Measurements from ENCODE around the gene HTRA3. TPM values are rescaled to one million over a fixed set of nuclear protein-coding genes. Genes with fewer than 3 reads are reported as not detected.

The HTRA3 gene
- total RNA-seq, 1 donor from 2014 or later, result 1.6 TPM

DNA sequence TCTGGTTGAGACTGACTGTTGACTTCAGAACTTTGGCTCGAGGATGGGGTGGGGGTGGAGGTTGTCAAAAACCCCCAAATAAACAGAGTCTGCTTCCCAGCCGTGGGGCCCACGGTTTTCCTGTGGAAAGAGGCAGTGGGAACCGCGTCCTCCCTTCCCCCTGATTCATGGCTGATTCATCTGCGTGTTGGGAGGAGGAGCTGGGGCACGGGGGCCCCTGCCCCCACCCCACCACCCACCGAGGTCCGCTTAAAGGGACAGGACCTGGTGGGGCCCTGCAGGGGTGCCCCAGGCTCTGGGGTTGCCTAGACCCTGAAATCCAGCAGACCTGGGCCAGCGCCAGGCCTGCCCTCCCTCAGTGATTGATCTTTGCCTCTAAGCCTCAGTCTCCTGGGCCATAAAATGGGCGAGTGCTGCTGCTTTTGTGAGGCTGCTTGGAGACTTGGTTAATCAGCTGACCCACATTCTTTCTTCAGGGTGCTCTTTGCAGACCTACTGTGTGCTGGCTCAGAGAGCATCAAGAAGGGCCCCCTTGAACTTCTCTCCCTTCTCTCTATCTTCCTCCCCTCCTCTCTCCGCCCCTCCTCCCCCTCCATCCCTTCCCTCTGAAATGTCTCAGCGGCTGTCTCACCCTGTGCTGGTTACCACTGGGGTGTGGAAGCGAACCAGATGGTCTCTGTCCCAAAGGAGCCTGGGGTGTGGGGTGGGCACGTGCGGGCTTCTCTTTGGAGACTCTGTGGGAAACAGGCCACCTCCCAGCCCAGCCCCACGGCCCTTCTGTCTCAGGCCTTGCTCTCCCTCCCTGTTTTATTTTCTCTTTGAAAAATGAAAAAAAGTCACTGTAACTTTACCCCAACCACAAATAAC lies 9.1 kb downstream of the HTRA3 start:
- Histone ChIP-seq H3K9ac (no peak overlapping the region), H3F3A (ENCODE audit: low read depth) (peaks cover 7% of the 10 kb centered on the region), H3K4me2 (no peak overlapping the region), H3K27me3 (no peaks in the 10 kb centered on the region), H4K20me1 (ENCODE audit: low read depth) (no peaks in the 10 kb centered on the region), H2AFZ (replicated peaks) (no peak overlapping the region), H3K36me3 (no peaks in the 10 kb centered on the region), H3K4me1 (peaks cover 12% of the 10 kb centered on the region), H3K27ac (no peak overlapping the region), H3K4me3 (no peak overlapping the region), H3K79me2 (ENCODE audit: low read depth) (no peaks in the 10 kb centered on the region), H3K9me3 (ENCODE audit: low read depth) (no peaks in the 10 kb centered on the region)
- Mint-ChIP-seq H3K9me3 (no peaks in the 10 kb centered on the region), H3K36me3 (no peaks in the 10 kb centered on the region), H3K27ac (no peak overlapping the region), H3K4me3 (no peak overlapping the region), H3K27me3 (ENCODE audit: insufficient read depth, low read depth) (peaks cover 12% of the 10 kb centered on the region), H3K4me1 (peaks cover 41% of the 10 kb centered on the region)
- TF ChIP-seq CTCF (IDR thresholded peaks at IDR 0.05) (no peak), EZH2phosphoT487 (IDR thresholded peaks at IDR 0.05) (no peak), EZH2 (IDR thresholded peaks at IDR 0.05) (no peak)
- no peak for DNase-seq (ENCODE audit: low spot score)

DNA sequence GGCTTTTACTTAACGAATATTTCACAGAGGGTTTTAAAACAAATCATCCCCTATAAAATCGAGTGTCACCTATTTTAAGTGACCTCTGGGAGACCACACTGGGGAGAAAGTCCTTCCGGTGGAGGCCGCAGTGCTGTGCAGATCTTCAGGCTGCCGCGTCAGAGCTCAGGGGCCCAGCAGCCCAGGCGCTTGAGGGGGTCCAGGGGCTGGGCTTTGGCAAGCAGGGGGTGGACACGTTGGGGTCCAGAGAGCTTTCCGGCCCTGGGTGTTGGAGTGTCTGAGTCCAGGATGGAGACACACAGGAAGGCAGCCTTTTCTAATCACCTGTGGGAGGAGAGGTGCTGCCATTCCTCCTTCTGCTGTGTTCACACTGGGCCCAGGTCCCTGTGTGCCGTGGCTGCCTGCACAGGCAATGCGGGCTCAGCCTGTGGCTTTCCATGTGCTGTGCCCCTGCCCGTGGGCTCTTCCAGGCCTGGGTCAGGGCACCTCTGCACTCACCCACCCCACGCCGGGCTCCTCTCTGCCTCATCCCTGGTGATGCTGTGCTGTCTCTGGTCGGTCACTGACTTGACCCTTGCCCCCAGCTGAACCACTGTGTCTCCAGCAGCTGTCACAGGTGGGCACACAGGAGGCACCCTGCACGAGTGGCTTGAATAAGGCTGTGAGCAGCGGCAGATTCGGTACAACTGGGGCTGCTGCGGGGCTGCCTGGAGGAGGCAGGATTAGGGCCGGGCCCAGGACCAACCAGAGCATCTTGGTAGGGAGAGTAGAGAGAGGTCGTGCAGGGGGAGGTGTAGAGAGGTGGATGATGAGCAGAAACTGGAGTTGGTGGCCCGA lies 10.0 kb downstream of the HTRA3 start:
- H3K36me3 Mint-ChIP-seq, result no peaks in the 10 kb centered on the region
- Histone ChIP-seq H3K9ac (no peak overlapping the region), H3K4me1 (peaks cover 6% of the 10 kb centered on the region), H3K4me3 (no peak overlapping the region), H3K27me3 (no peaks in the 10 kb centered on the region), H4K20me1 (ENCODE audit: low read depth) (no peaks in the 10 kb centered on the region), H2AFZ (replicated peaks) (no peak overlapping the region), H3F3A (ENCODE audit: low read depth) (peaks cover 2% of the 10 kb centered on the region), H3K79me2 (ENCODE audit: low read depth) (no peaks in the 10 kb centered on the region), H3K4me2 (no peak overlapping the region), H3K36me3 (no peaks in the 10 kb centered on the region), H3K27ac (no peak overlapping the region), H3K9me3 (ENCODE audit: low read depth) (no peaks in the 10 kb centered on the region)
- DNase-seq (ENCODE audit: low spot score), result no peak
- H3K9me3 Mint-ChIP-seq, result no peaks in the 10 kb centered on the region
- peaks cover 11% of the 10 kb centered on the region for H3K27me3 Mint-ChIP-seq (ENCODE audit: insufficient read depth, low read depth)
- H3K4me1 Mint-ChIP-seq, result peaks cover 32% of the 10 kb centered on the region
- no peak for TF ChIP-seq EZH2 (IDR thresholded peaks at IDR 0.05)
- no peak for TF ChIP-seq EZH2phosphoT487 (IDR thresholded peaks at IDR 0.05)
- no peak for TF ChIP-seq CTCF (IDR thresholded peaks at IDR 0.05)
- H3K4me3 Mint-ChIP-seq, result no peak overlapping the region
- peak overlapping the region; percentile 15 for H3K27ac Mint-ChIP-seq

GRCh38 chr4:8280158-8280875 lies 10.8 kb downstream of the HTRA3 start:
- Histone ChIP-seq H3K9me3 (ENCODE audit: low read depth) (no peaks in the 10 kb centered on the region), H3K9ac (no peak overlapping the region), H3K4me3 (no peak overlapping the region), H4K20me1 (ENCODE audit: low read depth) (no peaks in the 10 kb centered on the region), H2AFZ (replicated peaks) (no peak overlapping the region), H3K27me3 (no peaks in the 10 kb centered on the region), H3K36me3 (no peaks in the 10 kb centered on the region), H3F3A (ENCODE audit: low read depth) (no peaks in the 10 kb centered on the region), H3K27ac (no peak overlapping the region), H3K79me2 (ENCODE audit: low read depth) (no peaks in the 10 kb centered on the region), H3K4me1 (peaks cover under 1% of the 10 kb centered on the region), H3K4me2 (no peak overlapping the region)
- no peak overlapping the region for H3K4me3 Mint-ChIP-seq
- TF ChIP-seq CTCF (IDR thresholded peaks at IDR 0.05), result no peak
- no peak for TF ChIP-seq EZH2phosphoT487 (IDR thresholded peaks at IDR 0.05)
- no peak for DNase-seq (ENCODE audit: low spot score)
- H3K27ac Mint-ChIP-seq, result peak overlapping the region; percentile 15
- H3K9me3 Mint-ChIP-seq, result no peaks in the 10 kb centered on the region
- H3K4me1 Mint-ChIP-seq, result peaks cover 24% of the 10 kb centered on the region
- peaks cover 13% of the 10 kb centered on the region for H3K27me3 Mint-ChIP-seq (ENCODE audit: insufficient read depth, low read depth)
- H3K36me3 Mint-ChIP-seq, result no peaks in the 10 kb centered on the region

Measured in neural progenitor cell (in vitro differentiated cells).